SK-N-SH (cell line): ENCODE measurements around the gene TMEM9. TPM values are rescaled to one million over a fixed set of nuclear protein-coding genes. Genes with fewer than 3 reads are reported as not detected.

ENCODE experiments used
- CTCF ChIA-PET: fragments of 300-600, 350-600 bp; formaldehyde crosslinking; extraction: SDS; loops from one replicate; lab custom pipeline; 2021; lab: Yijun Ruan, JAX
- POLR2A ChIA-PET: fragments of 350-600 bp; sonication (Branson Sonifier 250); formaldehyde crosslinking; extraction: SDS; loops from one replicate; lab custom pipeline; 2020; ENCODE audit warnings: antibody characterized with exemption, inconsistent platforms; lab: Yijun Ruan, JAX
- DNase-seq: peaks from one replicate; pipeline ENCODE4 v3.0.0; 2012
- H2AFZ ChIP-seq: fragments of 200-600 bp; sonication (generic); 2 replicates; pipeline ENCODE4 v1.8.1; 2016; ENCODE audit warnings: antibody characterized with exemption, mild to moderate bottlenecking, low read depth
- H3F3A ChIP-seq: fragments of 200-600 bp; sonication (generic); replicated peaks from 2 replicates; pipeline ENCODE3; 2016; ENCODE audit warnings: antibody characterized with exemption, mild to moderate bottlenecking; ENCODE audit not compliant: insufficient read depth
- H3K27ac ChIP-seq, 2 experiments: fragments of 200-500 bp in 1 of 2; fragments of 200-600 bp in 1 of 2; sonication (Bioruptor generic) in 1 of 2; sonication (generic), shearing (Covaris generic) in 1 of 2; 2 replicates each; pipeline versions ENCODE4 v1.5.1 to v1.6.1; 2014 to 2016; ENCODE audit warnings: low read depth in 2 of 2, inconsistent platforms in 1 of 2, low read length in 1 of 2, mild to moderate bottlenecking in 1 of 2, mixed read lengths in 1 of 2
- H3K27me3 ChIP-seq: fragments of 200-600 bp; sonication (generic), shearing (Covaris generic); 2 replicates; pipeline ENCODE4 v1.6.1; 2016; ENCODE audit warnings: mixed run types; ENCODE audit not compliant: insufficient read depth
- H3K36me3 ChIP-seq, 2 experiments: fragments of 200-500 bp in 1 of 2; fragments of 200-600 bp in 1 of 2; sonication (Bioruptor generic) in 1 of 2; sonication (generic) in 1 of 2; replicated peaks in 1 of 2; 2 replicates each; pipeline versions ENCODE3 to v1.5.1; 2014 to 2016; ENCODE audit warnings: low read length in 1 of 2, mild to moderate bottlenecking in 1 of 2; ENCODE audit not compliant: insufficient read depth in 2 of 2, control insufficient read depth in 1 of 2
- H3K4me1 ChIP-seq, 2 experiments: fragments of 200-500 bp in 1 of 2; fragments of 200-600 bp in 1 of 2; sonication (Bioruptor generic) in 1 of 2; sonication (generic), shearing (Covaris generic) in 1 of 2; 2 replicates each; pipeline versions ENCODE4 v1.5.1 to v1.6.1; 2014 to 2016; ENCODE audit warnings: low read depth in 1 of 2, low read length in 1 of 2, mixed run types in 1 of 2; ENCODE audit not compliant: insufficient read depth in 2 of 2, control insufficient read depth in 1 of 2
- H3K4me2 ChIP-seq: fragments of 200-600 bp; sonication (generic), shearing (Covaris generic); 2 replicates; pipeline ENCODE4 v1.6.1; 2017; ENCODE audit warnings: mixed run types
- H3K4me3 ChIP-seq, 2 experiments: fragments of 200-500 bp in 1 of 2; fragments of 200-600 bp in 1 of 2; sonication (Bioruptor generic) in 1 of 2; sonication (generic), shearing (Covaris generic) in 1 of 2; 2 replicates each; pipeline versions ENCODE4 v1.5.1 to v1.8.1; 2014 to 2016; ENCODE audit warnings: low read depth in 2 of 2, inconsistent platforms in 1 of 2, low read length in 1 of 2, mild to moderate bottlenecking in 1 of 2, mixed read lengths in 1 of 2, moderate library complexity in 1 of 2
- H3K79me2 ChIP-seq: fragments of 200-600 bp; sonication (generic); 2 replicates; pipeline ENCODE4 v1.8.1; 2017; ENCODE audit warnings: mild to moderate bottlenecking; ENCODE audit not compliant: insufficient read depth
- H3K9ac ChIP-seq: fragments of 200-600 bp; sonication (generic); 2 replicates; pipeline ENCODE4 v1.6.1; 2017; ENCODE audit warnings: mixed run types
- H3K9me2 ChIP-seq: fragments of 200-600 bp; sonication (generic); 2 replicates; pipeline ENCODE4 v1.6.1; 2017; ENCODE audit warnings: mixed run types
- H3K9me3 ChIP-seq: fragments of 200-600 bp; sonication (generic); 2 replicates; pipeline ENCODE4 v1.6.1; 2017; ENCODE audit warnings: mixed run types, mild to moderate bottlenecking, moderate library complexity
- H4K20me1 ChIP-seq: fragments of 200-600 bp; sonication (generic); 2 replicates; pipeline ENCODE4 v1.6.1; 2017; ENCODE audit warnings: mild to moderate bottlenecking, mixed run types; ENCODE audit not compliant: insufficient read depth
- FOSL2 ChIP-seq: IDR thresholded peaks from 2 replicates; pipeline ENCODE4 v1.4.0; 2012; ENCODE audit warnings: low read depth, mild to moderate bottlenecking, moderate library complexity, borderline replicate concordance
- FOXJ3 ChIP-seq: sonication (generic); formaldehyde crosslinking; IDR thresholded peaks from 2 replicates; pipeline ENCODE4 v1.5.1; 2020; ENCODE audit warnings: mild to moderate bottlenecking, missing genetic modification reagents
- FOXM1 ChIP-seq: IDR thresholded peaks from 2 replicates; pipeline ENCODE4 v1.4.0; 2012; ENCODE audit warnings: low read depth, mild to moderate bottlenecking
- GATA2 ChIP-seq: sonication (generic); formaldehyde crosslinking; IDR thresholded peaks from 2 replicates; pipeline ENCODE4 v1.5.0; 2020; ENCODE audit warnings: mild to moderate bottlenecking, missing genetic modification reagents
- MXI1 ChIP-seq: IDR thresholded peaks from 2 replicates; pipeline ENCODE4 v1.6.1; 2012; ENCODE audit warnings: mild to moderate bottlenecking, low read depth, low read length, improper control_type of control experiment
- NRF1 ChIP-seq: IDR thresholded peaks from 2 replicates; pipeline ENCODE4 v1.6.1; 2012; ENCODE audit warnings: low read depth, mild to moderate bottlenecking, low read length
- RAD21 ChIP-seq: IDR thresholded peaks from 2 replicates; pipeline ENCODE4 v1.6.1; 2012; ENCODE audit warnings: mild to moderate bottlenecking, low read length
- SMC3 ChIP-seq: IDR thresholded peaks from 2 replicates; pipeline ENCODE4 v1.6.1; 2012; ENCODE audit warnings: low read depth, low read length, improper control_type of control experiment
- TAF1 ChIP-seq: IDR thresholded peaks from 2 replicates; pipeline ENCODE4 v1.6.1; 2012; ENCODE audit warnings: low read depth, mild to moderate bottlenecking, low read length, moderate library complexity, borderline replicate concordance
- TEAD4 ChIP-seq: IDR thresholded peaks from 2 replicates; pipeline ENCODE4 v1.4.0; 2012; ENCODE audit warnings: mild to moderate bottlenecking, borderline replicate concordance; ENCODE audit not compliant: insufficient read depth
- YY1 ChIP-seq: IDR thresholded peaks from 2 replicates; pipeline ENCODE4 v1.4.0; 2012; ENCODE audit warnings: low read depth, mild to moderate bottlenecking
- WGBS: methylation state at CpG from one replicate; pipeline ENCODE4 v1.1.6; 2017; ENCODE audit warnings: low lambda C conversion rate; 5-methylcytosine and 5-hydroxymethylcytosine counted together
- polyA plus RNA-seq, 3 experiments: library from polyadenylated mRNA; depleted of rRNA; stranded (reverse); fragments of >200 nt; gene quantifications; 2 replicates each; pipeline ENCODE4 v1.2.3, GENCODE V29; 2012
- TF ChIP-seq, protein P1 (sequence below): fragments of 200-600 bp; sonication (generic); IDR thresholded peaks from 2 replicates; pipeline ENCODE4 v1.6.1; 2017; ENCODE audit warnings: antibody characterized with exemption, mild to moderate bottlenecking, moderate library complexity
- TF ChIP-seq, protein P2 (sequence below): IDR thresholded peaks from 2 replicates; pipeline ENCODE4 v1.4.0; 2012; ENCODE audit warnings: low read depth
- TF ChIP-seq, protein P3 (sequence below): IDR thresholded peaks from 2 replicates; pipeline ENCODE4 v1.6.1; 2012; ENCODE audit warnings: mild to moderate bottlenecking, low read depth, low read length, moderate library complexity

TMEM9 gene
- polyA plus RNA-seq, 1 of the 3 experiments (the other 2 are of a cell fraction) = 126 TPM

DNA sequence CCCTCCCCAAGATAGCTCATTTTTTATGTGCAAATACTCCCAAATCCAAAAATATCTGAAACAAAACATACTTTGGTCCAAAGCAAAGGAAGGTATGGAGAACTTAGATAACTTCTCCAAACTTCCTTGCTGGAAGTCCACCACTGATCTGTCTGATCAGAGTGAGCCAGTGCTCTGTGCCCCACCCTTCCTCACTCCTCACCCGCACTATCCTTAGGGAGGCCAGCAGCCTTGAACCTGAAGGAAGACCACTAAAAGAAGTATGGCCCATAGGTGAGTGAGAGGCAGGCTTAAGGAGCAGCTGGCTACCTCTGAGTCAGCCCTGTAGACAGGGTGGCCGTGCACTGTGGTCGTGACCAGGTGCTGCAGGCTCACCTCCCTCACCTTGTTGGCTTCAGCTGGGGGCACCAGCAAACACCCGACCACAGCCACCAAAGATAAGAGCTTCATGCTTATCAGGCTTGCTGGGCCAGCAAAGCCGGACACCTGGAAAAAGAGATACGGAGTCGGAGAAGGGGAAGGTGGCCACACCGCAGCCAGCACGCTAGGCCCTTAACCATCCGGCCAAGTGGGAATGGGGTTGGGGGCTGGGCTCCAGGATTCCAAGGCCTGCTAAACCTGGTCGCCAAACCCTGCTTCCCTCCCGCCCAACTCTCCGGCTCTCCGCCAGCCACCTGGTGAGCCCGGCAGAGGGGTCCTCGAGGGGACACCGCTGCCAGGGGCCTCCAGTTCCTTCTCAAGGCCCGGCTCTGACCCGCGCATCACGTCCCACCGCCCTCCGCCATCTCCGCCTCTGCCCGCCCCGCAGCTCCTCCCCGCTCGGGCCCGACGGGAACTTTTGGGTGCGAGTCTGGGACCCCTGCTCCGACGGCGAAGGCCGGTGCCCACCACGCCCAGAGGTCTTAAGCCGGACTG, 543 bp downstream of the TMEM9 start:
- Histone ChIP-seq H3K4me2 (peak overlapping the region; percentile 99), H3K79me2 (peaks cover 15% of the 10 kb centered on the region), H3K9ac (peak overlapping the region; percentile 75), H4K20me1 (no peaks in the 10 kb centered on the region), H3K27me3 (no peaks in the 10 kb centered on the region), H3K36me3 (peaks cover 17 to 35% of the 10 kb centered on the region in 2 experiments), H3K9me2 (no peaks in the 10 kb centered on the region), H3F3A (no peaks in the 10 kb centered on the region), H3K4me1 (peaks cover 11 to 16% of the 10 kb centered on the region in 2 experiments; a peak in 3 of 4 replicates), H3K9me3 (no peaks in the 10 kb centered on the region), H3K27ac (peak overlapping the region in 1 of 2 experiments; percentile 86; a peak in 2 of 4 replicates), H3K4me3 (peak overlapping the region; percentile 63 to 84), H2AFZ (peak overlapping the region; percentile 95)
- ChIA-PET CTCF (interaction anchor here (0.6 to 3.0 kb wide), 10 partner anchors 13 to 207 kb away, joined by 3 to 15 read pairs (median 3); no protein-coding TSS in a partner anchor), POLR2A (interaction anchor here (0.7 to 1.2 kb wide), 7 partner anchors 11 to 34 kb away, joined by 3 to 4 read pairs (median 3); no protein-coding TSS in a partner anchor)
- WGBS = 5% methylated on average over 14 of the region's 37 CpGs
- 0 out of 2 replicates have a peak, but pooled peaks have one; percentile 31 for TF ChIP-seq TAF1
- peak; percentile 69; the same call in 1 of the 2 replicates for TF ChIP-seq YY1
- no peak for TF ChIP-seq FOSL2
- peak; percentile 51 for TF ChIP-seq MXI1
- no peak for TF ChIP-seq FOXM1
- no peak for DNase-seq

DNA sequence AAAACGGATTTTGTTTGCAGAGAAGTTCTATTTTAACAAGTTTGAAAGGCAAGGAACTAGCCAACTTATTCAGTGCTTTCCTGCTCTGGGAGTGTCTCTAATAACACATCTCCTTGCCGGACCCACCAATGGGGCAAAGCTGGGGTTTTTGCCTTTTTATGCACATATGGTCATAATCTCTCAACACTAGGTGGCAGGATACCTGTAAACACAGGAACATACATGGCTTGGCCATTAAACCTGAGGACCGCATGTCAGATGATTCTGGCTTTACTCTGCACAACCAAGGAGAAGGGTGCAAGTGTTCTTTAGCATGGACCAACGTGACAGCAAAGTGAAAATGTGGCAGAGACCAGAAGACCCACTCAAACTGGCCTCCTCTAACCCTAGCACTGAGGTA, 4.9 kb downstream of the TMEM9 start:
- Histone ChIP-seq H3K27me3 (no peaks in the 10 kb centered on the region), H3K4me2 (no peak overlapping the region), H3K36me3 (peaks cover 35 to 73% of the 10 kb centered on the region in 2 experiments), H2AFZ (no peak overlapping the region), H3K9ac (no peak overlapping the region), H3K79me2 (peaks cover 15% of the 10 kb centered on the region), H3K9me3 (no peaks in the 10 kb centered on the region), H3K4me3 (no peak overlapping the region), H3K9me2 (no peaks in the 10 kb centered on the region), H3F3A (no peaks in the 10 kb centered on the region), H3K27ac (no peak overlapping the region), H4K20me1 (no peaks in the 10 kb centered on the region), H3K4me1 (peaks cover 10 to 11% of the 10 kb centered on the region in 2 experiments; a peak in 3 of 4 replicates)
- TF ChIP-seq GATA2 (CRISPR knock-in tag) (no peak), FOXJ3 (CRISPR knock-in tag) (no peak), MXI1 (peak; percentile 20; the same call in 1 of the 2 replicates), NRF1 (no peak), SMC3 (peak; percentile 56), RAD21 (peak; percentile 56), TEAD4 (no peak)
- TF ChIP-seq, protein P1, sequence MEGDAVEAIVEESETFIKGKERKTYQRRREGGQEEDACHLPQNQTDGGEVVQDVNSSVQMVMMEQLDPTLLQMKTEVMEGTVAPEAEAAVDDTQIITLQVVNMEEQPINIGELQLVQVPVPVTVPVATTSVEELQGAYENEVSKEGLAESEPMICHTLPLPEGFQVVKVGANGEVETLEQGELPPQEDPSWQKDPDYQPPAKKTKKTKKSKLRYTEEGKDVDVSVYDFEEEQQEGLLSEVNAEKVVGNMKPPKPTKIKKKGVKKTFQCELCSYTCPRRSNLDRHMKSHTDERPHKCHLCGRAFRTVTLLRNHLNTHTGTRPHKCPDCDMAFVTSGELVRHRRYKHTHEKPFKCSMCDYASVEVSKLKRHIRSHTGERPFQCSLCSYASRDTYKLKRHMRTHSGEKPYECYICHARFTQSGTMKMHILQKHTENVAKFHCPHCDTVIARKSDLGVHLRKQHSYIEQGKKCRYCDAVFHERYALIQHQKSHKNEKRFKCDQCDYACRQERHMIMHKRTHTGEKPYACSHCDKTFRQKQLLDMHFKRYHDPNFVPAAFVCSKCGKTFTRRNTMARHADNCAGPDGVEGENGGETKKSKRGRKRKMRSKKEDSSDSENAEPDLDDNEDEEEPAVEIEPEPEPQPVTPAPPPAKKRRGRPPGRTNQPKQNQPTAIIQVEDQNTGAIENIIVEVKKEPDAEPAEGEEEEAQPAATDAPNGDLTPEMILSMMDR = peak; percentile 60
- TF ChIP-seq, protein P2, sequence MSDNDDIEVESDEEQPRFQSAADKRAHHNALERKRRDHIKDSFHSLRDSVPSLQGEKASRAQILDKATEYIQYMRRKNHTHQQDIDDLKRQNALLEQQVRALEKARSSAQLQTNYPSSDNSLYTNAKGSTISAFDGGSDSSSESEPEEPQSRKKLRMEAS = no peak
- TF ChIP-seq, protein P3, sequence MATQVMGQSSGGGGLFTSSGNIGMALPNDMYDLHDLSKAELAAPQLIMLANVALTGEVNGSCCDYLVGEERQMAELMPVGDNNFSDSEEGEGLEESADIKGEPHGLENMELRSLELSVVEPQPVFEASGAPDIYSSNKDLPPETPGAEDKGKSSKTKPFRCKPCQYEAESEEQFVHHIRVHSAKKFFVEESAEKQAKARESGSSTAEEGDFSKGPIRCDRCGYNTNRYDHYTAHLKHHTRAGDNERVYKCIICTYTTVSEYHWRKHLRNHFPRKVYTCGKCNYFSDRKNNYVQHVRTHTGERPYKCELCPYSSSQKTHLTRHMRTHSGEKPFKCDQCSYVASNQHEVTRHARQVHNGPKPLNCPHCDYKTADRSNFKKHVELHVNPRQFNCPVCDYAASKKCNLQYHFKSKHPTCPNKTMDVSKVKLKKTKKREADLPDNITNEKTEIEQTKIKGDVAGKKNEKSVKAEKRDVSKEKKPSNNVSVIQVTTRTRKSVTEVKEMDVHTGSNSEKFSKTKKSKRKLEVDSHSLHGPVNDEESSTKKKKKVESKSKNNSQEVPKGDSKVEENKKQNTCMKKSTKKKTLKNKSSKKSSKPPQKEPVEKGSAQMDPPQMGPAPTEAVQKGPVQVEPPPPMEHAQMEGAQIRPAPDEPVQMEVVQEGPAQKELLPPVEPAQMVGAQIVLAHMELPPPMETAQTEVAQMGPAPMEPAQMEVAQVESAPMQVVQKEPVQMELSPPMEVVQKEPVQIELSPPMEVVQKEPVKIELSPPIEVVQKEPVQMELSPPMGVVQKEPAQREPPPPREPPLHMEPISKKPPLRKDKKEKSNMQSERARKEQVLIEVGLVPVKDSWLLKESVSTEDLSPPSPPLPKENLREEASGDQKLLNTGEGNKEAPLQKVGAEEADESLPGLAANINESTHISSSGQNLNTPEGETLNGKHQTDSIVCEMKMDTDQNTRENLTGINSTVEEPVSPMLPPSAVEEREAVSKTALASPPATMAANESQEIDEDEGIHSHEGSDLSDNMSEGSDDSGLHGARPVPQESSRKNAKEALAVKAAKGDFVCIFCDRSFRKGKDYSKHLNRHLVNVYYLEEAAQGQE = no peak
- 74% methylated on average over 4 of the region's 4 CpGs for whole genome bisulfite sequencing
- DNase-seq = peak; percentile 69
- POLR2A ChIA-PET = no interaction called here
- CTCF ChIA-PET = interaction anchor here (0.6 to 4.6 kb wide), 14 partner anchors 9 to 212 kb away, joined by 3 to 26 read pairs (median 7); no protein-coding TSS in a partner anchor
